Heart left ventricle (tissue), 16 donors: ENCODE measurements around the gene DAB2. TPM values are rescaled to one million over a fixed set of nuclear protein-coding genes. Genes with fewer than 3 reads are reported as not detected.

Experiments used
- ATAC-seq, 4 donors: fragments of 200-7000 bp; cut with Tn5 transposase; one replicate each; pipeline ENCODE4 v1.9.1; 2020 to 2022; ENCODE audit warnings: moderate library complexity in 4 of 4, mild to moderate bottlenecking in 3 of 4, moderate number of reproducible peaks in 1 of 4
- DNase-seq, 5 donors: peaks; one replicate each; pipeline ENCODE4 v3.0.0-alpha.2; 2020
- H3K27ac ChIP-seq, 12 donors: fragments of 200-600 bp; sonication (generic) in 4 of 12; one replicate each; pipeline versions ENCODE4 v1.5.0 to v1.8.0; 2016 to 2022; ENCODE audit warnings: mild to moderate bottlenecking in 2 of 12
- H3K27me3 ChIP-seq, 9 donors: fragments of 200-600 bp; sonication (generic) in 2 of 9; one replicate each; pipeline versions ENCODE4 v1.5.1 to v1.8.0; 2016 to 2022; ENCODE audit warnings: mild to moderate bottlenecking in 3 of 9
- H3K36me3 ChIP-seq, 9 donors: fragments of 200-600 bp; sonication (generic) in 2 of 9; one replicate each; pipeline versions ENCODE4 v1.5.0 to v1.8.0; 2018 to 2022; ENCODE audit warnings: mild to moderate bottlenecking in 2 of 9
- H3K4me1 ChIP-seq, 12 donors: fragments of 200-600 bp; sonication (generic) in 4 of 12; one replicate each; pipeline versions ENCODE4 v1.5.0 to v1.8.0; 2016 to 2022; ENCODE audit warnings: mild to moderate bottlenecking in 3 of 12
- H3K4me3 ChIP-seq, 12 donors: fragments of 200-600 bp; sonication (generic) in 4 of 12; one replicate each; pipeline versions ENCODE4 v1.5.0 to v1.8.0; 2017 to 2022; ENCODE audit warnings: mild to moderate bottlenecking in 9 of 12, moderate library complexity in 4 of 12
- H3K9me3 ChIP-seq, 12 donors: fragments of 200-600 bp; sonication (generic) in 4 of 12; one replicate each; pipeline versions ENCODE4 v1.5.0 to v1.8.0; 2016 to 2022; ENCODE audit warnings: mild to moderate bottlenecking in 1 of 12
- POLR2A ChIP-seq, 2 donors: fragments of 450-650 bp; IDR thresholded peaks; one replicate each; pipeline ENCODE4 v1.6.1; 2017; ENCODE audit warnings: antibody characterized with exemption in 2 of 2, mild to moderate bottlenecking in 2 of 2, moderate library complexity in 2 of 2
- WGBS, 4 donors: extraction: QIAGEN DNeasy Blood & Tissue Kit in 2 of 4; methylation state at CpG; one replicate each; pipeline versions ENCODE4 v1.1.5 to v1.1.7; 2013 to 2018; 5-methylcytosine and 5-hydroxymethylcytosine counted together
- intact Hi-C, 10 donors: fragments of 100-400 bp; cut with DNase I; formaldehyde crosslinking; loops; one replicate each; pipeline versions ENCODE4 v1.11.1 to v1.14.2; 2022
- polyA plus RNA-seq, 2 donors: library from polyadenylated mRNA; stranded (reverse); fragments of 200-250 nt; gene quantifications; one replicate each; pipeline ENCODE4 v1.2.3, GENCODE V29; 2013
- total RNA-seq, 9 donors: library from RNA; depleted of rRNA in 2 of 9; stranded (reverse); fragments of >200 nt in 2 of 9; fragmentation: NEBNext Ultra II Directional in 3 of 9; extraction: Animal tissue kit (Norgen Biotek cat#: 25700) in 3 of 9; gene quantifications; one replicate each; pipeline versions ENCODE4 v1.1.0 to v1.2.4, GENCODE V29; 2016 to 2023
- TF ChIP-seq, protein P1 (sequence below), 12 donors: fragments of 200-600 bp; sonication (generic) in 4 of 12; IDR thresholded peaks; one replicate each; pipeline versions ENCODE4 v1.5.0 to v1.8.0; 2018 to 2022; ENCODE audit warnings: antibody characterized with exemption in 12 of 12, mild to moderate bottlenecking in 5 of 12
- donor health status: ischemic (EF 13 %, LVEDD 7.1; RV severe dilation, severe dysfunction).
- donor health status: healthy with polysubstance abuse.
- donor health status: DM: no; HTN: yes; CAD: no.
- donor health status: DM: no; HTN: no; CAD: no.
- donor health status: ischemic (EF 25% LVEDD 6.9; RV normal size, moderate dysfunction).
- donor health status: ischemic (EF 25% LVEDD 5.7; RV mildly dilated, moderate dysfunction).
- donor health status: healthy.
- donor health status: DM: yes; HTN: yes; CAD: no.
- donor health status: ischemic (EF 35%, LVEDD 5.7; RV mildly dilated, moderate dysfunction).
- donor health status: nonischemic (EF 11% LVEDD 7.7; RV severe dilation, severe dysfunction).
- donor health status: DM: yes; HTN: yes; CAD: no.
- donor health status: PGD.
- donor health status: ischemic (EF 29% LVEDD 5.4; RV normal size, mild dysfunction).
- donor health status: nonischemic (EF 23%, LVEDD 6.1; RV moderate dilation, normal function).

The DAB2 gene
- total and polyA plus RNA-seq, 11 donors, result 7.8 to 157 (median 24.9) TPM

DNA sequence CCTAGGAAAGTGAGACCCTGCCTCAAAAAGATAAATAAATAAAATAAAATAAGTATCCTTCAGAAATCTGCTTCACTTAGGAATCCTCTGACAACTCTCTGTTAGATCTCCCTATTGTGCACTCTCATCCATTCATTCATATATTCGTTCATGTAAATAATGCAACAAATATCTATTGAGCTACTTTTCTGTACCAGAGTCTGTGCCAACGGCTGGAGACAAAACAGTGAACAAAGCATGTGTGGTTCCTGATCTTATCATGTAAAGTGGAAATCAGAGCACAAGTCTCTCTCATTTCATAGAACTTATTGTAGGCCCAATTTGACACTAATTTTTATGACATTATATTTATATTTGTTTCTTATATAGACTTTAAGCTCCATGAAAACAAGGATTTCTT is 40.3 kb upstream of the DAB2 start:
- ATAC-seq, result no peak
- WGBS, 4 donors, result 56 to 70% (median 61%) methylated on average over 2 of the region's 2 CpGs
- peak overlapping the region in 3 of 12 donors; percentile 37 to 43 (median 40) for H3K27ac ChIP-seq
- intact Hi-C loops, result no loop called here
- no peak for DNase-seq
- H3K9me3 ChIP-seq, result no peaks in the 10 kb centered on the region
- no peak for TF ChIP-seq POLR2A (IDR thresholded peaks at IDR 0.05)
- H3K4me1 ChIP-seq, result peaks cover 0 to 51% (median 0%) of the 10 kb centered on the region in 12 donors
- no peak overlapping the region for H3K4me3 ChIP-seq
- H3K27me3 ChIP-seq, result no peaks in the 10 kb centered on the region
- H3K36me3 ChIP-seq, result no peaks in the 10 kb centered on the region

DNA sequence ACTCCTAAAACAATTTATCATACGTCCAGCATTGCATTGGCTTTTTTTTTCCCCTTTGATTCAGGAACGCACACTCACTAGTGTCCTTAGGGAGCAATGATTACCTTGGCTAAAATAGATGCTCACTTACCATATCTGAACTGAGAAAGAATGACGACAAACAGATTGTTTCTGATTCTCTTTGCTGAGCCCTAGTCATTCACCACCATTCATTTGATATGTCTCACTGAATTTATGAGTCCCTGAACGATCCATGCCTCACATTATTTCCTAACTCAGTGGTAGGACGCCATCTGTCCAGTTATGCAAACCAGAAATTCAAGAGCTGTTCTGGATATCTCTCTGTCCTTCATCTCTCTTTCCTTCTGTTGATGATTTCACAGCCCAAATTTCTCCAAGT is 39.3 kb upstream of the DAB2 start:
- H3K9me3 ChIP-seq, result no peaks in the 10 kb centered on the region
- no peak for DNase-seq
- no peaks in the 10 kb centered on the region for H3K36me3 ChIP-seq
- H3K27ac ChIP-seq, result no peak overlapping the region
- no peak for ATAC-seq
- 80 to 85% (median 82%) methylated on average over 5 of the region's 5 CpGs for WGBS, 4 donors
- TF ChIP-seq POLR2A (IDR thresholded peaks at IDR 0.05), result no peak
- TF ChIP-seq, protein P1, sequence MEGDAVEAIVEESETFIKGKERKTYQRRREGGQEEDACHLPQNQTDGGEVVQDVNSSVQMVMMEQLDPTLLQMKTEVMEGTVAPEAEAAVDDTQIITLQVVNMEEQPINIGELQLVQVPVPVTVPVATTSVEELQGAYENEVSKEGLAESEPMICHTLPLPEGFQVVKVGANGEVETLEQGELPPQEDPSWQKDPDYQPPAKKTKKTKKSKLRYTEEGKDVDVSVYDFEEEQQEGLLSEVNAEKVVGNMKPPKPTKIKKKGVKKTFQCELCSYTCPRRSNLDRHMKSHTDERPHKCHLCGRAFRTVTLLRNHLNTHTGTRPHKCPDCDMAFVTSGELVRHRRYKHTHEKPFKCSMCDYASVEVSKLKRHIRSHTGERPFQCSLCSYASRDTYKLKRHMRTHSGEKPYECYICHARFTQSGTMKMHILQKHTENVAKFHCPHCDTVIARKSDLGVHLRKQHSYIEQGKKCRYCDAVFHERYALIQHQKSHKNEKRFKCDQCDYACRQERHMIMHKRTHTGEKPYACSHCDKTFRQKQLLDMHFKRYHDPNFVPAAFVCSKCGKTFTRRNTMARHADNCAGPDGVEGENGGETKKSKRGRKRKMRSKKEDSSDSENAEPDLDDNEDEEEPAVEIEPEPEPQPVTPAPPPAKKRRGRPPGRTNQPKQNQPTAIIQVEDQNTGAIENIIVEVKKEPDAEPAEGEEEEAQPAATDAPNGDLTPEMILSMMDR (IDR thresholded peaks at IDR 0.05), result no peak
- no peaks in the 10 kb centered on the region for H3K27me3 ChIP-seq
- H3K4me1 ChIP-seq, result peaks cover 0 to 46% (median 0%) of the 10 kb centered on the region in 12 donors
- H3K4me3 ChIP-seq, result no peak overlapping the region
- intact Hi-C loops, result no loop called here

DNA sequence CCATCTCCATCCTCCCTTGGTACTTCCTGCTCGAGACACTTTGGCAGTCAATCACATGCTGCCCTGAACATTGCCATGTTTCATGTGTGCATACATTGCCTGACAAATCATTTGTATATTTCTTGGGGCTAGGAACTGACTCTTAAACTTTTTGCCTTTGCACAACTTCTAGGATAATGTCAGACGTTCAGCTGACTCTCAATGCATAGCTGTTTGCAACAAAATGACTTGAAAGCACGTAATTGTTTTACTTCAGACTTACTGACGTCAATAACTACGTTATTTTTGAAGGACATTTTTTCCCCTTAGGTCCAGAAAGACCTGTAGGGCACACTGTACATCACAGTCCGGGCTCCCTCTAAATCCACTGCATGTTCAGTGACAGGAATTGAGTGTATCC is 37.4 kb upstream of the DAB2 start:
- no peak overlapping the region for H3K4me3 ChIP-seq
- WGBS, 4 donors, result 81 to 88% (median 85%) methylated on average over 6 of the region's 6 CpGs
- intact Hi-C loops, result no loop called here
- DNase-seq (no peak), ATAC-seq (no peak)
- H3K36me3 ChIP-seq, result no peaks in the 10 kb centered on the region
- no peak for TF ChIP-seq POLR2A (IDR thresholded peaks at IDR 0.05)
- TF ChIP-seq, protein P1 (IDR thresholded peaks at IDR 0.05), result no peak
- peak overlapping the region in 1 of 12 donors; percentile 78 for H3K27ac ChIP-seq
- H3K4me1 ChIP-seq, result peaks cover 0 to 38% (median 0%) of the 10 kb centered on the region in 12 donors
- no peaks in the 10 kb centered on the region for H3K27me3 ChIP-seq
- H3K9me3 ChIP-seq, result no peaks in the 10 kb centered on the region

DNA sequence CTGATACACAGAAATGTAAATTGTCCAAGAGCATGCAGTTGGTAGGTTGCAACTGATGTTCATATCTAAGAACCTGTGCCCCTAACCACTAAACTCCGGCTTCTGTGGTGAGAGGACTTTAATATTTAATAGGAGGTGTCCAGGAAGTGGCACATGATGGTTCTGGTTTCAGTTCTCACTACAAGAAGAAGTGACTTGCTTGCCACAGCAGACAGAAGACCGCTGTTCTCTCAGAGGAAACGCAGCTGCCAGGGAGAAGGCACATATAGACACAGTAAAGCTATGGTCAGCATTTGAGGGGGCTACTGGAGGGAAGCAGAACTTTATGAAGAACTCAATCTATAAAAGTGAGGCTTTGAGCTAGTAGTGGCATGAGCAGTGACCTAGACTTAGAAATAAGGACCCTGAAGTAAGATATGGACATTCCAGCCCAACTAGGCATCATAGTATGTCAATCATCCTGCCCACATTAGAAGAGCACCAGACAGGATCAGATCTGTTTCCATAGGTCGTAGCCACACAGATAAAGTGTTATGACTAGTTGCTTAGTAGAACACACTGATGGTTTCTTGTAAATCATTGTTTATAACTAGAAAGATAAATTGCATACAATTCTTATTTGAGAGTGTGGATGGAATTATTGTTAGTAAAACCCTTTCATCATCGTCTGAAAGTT is 36.4 kb upstream of the DAB2 start:
- Histone ChIP-seq H3K4me3 (no peak overlapping the region), H3K27me3 (no peaks in the 10 kb centered on the region), H3K36me3 (no peaks in the 10 kb centered on the region), H3K4me1 (peaks cover 0 to 28% (median 0%) of the 10 kb centered on the region in 12 donors), H3K9me3 (no peaks in the 10 kb centered on the region), H3K27ac (peak overlapping the region in 1 of 12 donors; percentile 78)
- 82 to 87% (median 84%) methylated on average over 5 of the region's 5 CpGs for WGBS, 4 donors
- peak in 3 of 4 donors; percentile 49 to 79 (median 69) for ATAC-seq
- TF ChIP-seq, protein P1 (IDR thresholded peaks at IDR 0.05), result no peak
- TF ChIP-seq POLR2A (IDR thresholded peaks at IDR 0.05), result no peak
- peak in 3 of 5 donors; percentile 28 to 58 (median 49) for DNase-seq
- intact Hi-C loops, result no loop called here

DNA sequence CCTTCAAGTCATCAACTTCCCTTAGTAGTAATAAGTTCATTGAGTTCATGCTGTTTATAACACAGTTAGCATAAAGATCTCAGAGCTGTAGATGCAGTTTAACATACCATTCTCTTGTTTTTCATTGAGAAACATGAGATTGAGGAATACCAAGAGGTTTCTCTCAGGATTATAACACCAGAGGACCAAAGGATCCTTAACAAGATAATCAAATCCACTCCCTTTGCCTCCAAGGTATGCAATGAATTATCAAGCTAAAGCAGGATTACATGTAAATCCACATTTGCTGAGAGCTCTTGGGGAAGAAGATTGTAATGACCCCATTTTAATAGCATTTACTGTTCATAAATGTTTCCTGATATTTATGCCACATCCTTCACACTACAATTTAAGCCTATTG is 35.1 kb upstream of the DAB2 start:
- Histone ChIP-seq H3K9me3 (no peaks in the 10 kb centered on the region), H3K36me3 (no peaks in the 10 kb centered on the region), H3K27ac (peak overlapping the region in 1 of 12 donors; percentile 78), H3K4me1 (peaks cover 0 to 24% (median 0%) of the 10 kb centered on the region in 12 donors), H3K27me3 (no peaks in the 10 kb centered on the region), H3K4me3 (no peak overlapping the region)
- no peak for TF ChIP-seq POLR2A (IDR thresholded peaks at IDR 0.05)
- TF ChIP-seq, protein P1 (IDR thresholded peaks at IDR 0.05), result no peak
- ATAC-seq (no peak), DNase-seq (no peak)
- intact Hi-C loops, result no loop called here
